ENCODE measurements around the gene ULBP1.

DNA sequence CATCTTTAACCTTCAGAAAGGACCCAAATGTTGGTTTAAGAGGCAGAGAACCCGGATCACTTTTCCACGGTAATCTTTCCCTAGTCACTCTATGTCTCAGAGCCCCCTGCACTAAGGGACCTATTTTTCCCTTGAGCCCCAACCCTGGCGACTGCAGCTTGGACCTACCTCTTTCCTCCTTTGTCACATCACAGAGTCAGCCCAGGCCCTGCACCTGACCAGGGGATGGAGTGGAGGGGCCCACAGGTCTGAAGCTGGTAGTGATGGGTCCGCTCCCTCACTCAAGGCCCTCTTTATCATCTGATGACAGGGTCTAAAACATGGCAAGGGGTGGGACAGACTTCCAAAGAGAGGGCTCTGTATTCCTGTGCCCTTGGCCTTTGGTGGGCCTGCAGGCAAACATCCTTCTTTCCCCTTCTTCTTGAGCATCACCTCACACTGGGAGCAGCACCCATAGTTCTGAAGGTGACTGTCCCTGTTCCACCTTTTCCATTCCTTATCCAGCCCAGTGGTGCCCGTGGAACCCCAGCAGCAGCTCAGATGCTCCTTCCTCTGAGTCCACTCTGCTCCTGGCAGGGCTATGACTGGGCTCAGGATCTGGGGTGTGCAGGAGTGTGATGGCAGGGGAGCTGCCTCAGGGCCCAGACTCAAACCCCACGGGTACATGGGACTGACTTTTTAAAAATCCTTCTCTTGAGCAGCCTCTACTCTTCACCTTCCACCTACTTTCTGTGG lies 55.3 kb downstream of the ULBP1 start:
- TF ChIP-seq, protein P1, sequence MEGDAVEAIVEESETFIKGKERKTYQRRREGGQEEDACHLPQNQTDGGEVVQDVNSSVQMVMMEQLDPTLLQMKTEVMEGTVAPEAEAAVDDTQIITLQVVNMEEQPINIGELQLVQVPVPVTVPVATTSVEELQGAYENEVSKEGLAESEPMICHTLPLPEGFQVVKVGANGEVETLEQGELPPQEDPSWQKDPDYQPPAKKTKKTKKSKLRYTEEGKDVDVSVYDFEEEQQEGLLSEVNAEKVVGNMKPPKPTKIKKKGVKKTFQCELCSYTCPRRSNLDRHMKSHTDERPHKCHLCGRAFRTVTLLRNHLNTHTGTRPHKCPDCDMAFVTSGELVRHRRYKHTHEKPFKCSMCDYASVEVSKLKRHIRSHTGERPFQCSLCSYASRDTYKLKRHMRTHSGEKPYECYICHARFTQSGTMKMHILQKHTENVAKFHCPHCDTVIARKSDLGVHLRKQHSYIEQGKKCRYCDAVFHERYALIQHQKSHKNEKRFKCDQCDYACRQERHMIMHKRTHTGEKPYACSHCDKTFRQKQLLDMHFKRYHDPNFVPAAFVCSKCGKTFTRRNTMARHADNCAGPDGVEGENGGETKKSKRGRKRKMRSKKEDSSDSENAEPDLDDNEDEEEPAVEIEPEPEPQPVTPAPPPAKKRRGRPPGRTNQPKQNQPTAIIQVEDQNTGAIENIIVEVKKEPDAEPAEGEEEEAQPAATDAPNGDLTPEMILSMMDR (IDR thresholded peaks at IDR 0.05 in 4 of 5, conservative IDR thresholded peaks at IDR 0.05 in 1 of 5) = no peak
- TF ChIP-seq POLR2A (IDR thresholded peaks at IDR 0.05) = no peak

All from gastrocnemius medialis (tissue), 4 donors.